Activated CD4-positive, CD25-positive, alpha-beta regulatory T cell treated with anti-CD3 and anti-CD28 coated beads, Interleukin-2, amount 50 U/mL, for 72 hours (primary cell): Measurements from ENCODE around the gene MRGPRF.
"Not testable (repeated sequence)": the region's sequence is repeated elsewhere in the genome, so short reads cannot be mapped to it uniquely, and the experiment has no call there.

Source experiments
- DNase-seq: peaks from one replicate; pipeline ENCODE4 v3.0.0; 2021

MRGPRF gene

DNA sequence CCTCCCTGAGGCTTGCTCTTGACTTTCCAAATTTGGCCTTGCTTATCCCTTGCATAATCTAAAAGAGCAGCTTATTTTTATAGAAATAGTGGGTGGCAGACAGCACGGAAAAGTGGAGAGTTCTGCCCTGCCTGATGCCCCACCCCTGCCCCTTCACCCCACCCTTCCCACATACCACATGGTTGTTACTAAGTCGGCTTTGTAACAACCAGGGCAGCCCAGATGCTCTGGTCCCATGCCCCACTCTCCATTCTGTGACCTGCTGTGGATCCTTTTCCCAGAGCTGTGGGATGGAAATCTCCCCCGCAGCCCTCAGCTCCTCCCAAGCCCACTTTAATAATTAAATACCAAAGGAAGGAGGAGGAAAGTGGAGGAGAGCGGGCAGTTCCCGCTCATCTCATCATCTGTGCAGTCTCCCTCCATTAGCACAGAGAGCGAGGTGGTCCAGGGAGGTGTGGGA, 10.9 kb downstream of the MRGPRF start:
- DNase-seq = no peak

DNA sequence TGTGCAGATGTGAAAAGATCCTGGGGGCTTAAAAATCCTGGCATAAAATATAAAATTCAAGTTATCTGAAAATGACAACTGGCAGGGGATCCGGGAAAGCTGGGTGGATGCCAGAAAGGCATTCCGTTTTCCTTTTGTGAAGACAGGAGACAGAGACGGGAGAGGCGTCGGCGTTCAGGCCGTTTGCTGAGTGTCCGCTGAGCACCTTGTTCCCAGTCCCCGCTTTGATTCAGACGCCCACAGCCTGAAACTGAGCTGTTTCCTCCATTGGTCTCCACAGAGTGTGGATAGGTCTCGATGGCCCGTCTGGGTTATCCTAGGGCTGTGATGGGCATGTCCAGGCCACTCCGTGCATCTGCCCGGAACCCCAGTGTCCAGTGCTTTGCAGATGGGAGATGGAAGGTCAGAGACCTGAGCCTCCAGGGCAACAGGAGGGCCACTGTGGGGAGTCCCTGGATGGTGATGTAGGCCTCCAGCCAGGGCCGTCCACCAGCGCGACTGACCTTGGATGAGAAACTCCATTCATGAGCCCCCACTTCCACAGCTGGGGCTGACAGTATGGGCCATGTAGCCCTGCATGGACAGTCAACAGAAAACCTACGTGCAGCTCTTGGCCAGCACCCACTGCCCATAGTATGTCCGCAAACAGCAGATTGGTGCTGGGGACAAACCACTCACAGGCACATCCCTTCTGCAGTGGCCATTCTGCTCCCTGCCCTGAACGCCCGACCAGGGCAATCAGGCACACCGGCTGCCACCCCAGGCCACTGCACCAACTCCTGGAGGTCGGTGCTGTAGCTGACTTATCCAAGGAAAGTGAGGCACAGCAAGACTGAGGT, 11.6 kb downstream of the MRGPRF start:
- DNase-seq = peak; percentile 21

GRCh38 chr11:69000831-69001242, 12.2 kb downstream of the MRGPRF start:
- no peak for DNase-seq

DNA sequence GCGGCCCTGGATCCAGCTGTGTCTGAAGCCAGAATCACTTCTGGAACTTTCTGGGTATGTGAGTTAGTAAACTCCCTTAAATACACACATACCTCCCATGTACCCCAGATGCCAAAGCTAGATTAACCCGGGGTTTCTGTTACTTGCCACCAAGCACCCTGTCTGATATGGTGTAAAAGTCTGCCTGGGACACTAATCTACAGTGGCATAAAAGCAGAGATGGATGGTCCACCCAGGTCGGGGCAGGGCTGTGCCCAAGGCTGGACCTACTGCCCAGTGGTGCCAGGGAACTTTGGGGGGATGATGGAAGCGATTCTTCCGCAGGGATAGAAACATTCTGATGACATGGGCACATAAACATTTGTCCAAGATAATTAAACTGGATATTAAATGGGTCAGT, 12.7 kb downstream of the MRGPRF start:
- DNase-seq = no peak

- not testable (repeated sequence) for DNase-seq
Measured at GRCh38 chr11:68999748-69000355, 13.2 kb downstream of the MRGPRF start.

GRCh38 chr11:68999093-68999747, 13.8 kb downstream of the MRGPRF start:
- no peak for DNase-seq

- peak; percentile 24 for DNase-seq
Measured at GRCh38 chr11:68998390-68998911, 14.6 kb downstream of the MRGPRF start.

DNA sequence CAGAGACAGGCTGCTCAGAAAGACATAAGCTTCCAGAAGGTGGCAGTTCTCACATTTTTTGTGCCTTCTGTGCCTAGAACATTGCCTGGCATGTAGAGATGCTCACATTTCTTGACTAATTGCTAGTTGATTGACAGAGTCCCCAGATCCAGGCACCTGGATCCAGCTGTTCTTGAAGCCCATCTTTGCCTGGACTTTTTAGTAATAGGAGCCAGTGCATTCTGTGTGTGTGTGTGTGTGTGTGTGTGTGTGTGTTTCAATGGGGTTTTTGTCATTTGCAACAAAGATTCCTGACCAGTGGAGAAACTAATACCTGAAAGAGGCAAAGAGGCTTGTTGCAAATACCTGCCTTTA, 15.1 kb downstream of the MRGPRF start:
- DNase-seq = no peak

DNA sequence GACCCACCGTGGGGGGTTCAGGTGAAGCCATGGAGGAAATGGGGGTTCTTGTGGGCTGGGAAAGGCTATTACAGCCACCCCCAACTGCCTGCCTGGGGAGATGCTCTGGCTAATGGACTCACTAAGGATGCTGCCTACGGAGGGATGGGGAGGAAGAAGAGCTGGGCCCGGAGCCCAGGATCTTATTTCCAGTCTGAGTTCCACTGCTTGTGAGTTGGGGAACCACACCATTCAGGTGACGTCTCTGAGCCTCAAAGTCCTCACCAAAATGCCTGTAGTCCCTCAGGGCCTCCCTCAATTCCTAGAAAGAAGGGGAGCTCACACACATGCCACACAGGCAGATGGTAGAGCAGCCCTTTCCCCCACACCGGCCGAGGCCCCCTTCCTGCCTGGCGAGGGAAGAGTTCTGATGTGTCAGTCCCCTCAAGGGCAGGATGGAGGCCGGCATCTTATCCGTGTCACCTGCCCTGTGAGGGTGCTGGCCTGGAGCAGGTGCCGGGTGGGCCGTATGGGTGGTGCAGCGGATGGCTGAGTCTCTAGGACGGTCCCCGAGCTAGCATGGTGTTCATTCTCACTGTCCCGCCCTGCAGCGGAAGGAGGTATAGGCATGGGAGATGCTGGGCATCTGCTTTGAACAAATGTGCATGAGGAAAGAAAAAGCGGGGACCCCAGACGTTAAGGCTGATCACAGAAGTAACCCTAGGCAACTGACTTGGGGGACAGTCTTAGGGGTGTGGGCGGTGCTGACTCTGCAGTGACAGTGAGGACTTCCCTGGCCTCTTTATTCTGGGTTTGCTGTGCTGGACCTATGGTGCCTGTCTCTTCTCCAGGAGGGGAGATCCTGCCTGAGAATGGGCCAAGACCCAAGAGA, 15.7 kb downstream of the MRGPRF start:
- DNase-seq = no peak

DNA sequence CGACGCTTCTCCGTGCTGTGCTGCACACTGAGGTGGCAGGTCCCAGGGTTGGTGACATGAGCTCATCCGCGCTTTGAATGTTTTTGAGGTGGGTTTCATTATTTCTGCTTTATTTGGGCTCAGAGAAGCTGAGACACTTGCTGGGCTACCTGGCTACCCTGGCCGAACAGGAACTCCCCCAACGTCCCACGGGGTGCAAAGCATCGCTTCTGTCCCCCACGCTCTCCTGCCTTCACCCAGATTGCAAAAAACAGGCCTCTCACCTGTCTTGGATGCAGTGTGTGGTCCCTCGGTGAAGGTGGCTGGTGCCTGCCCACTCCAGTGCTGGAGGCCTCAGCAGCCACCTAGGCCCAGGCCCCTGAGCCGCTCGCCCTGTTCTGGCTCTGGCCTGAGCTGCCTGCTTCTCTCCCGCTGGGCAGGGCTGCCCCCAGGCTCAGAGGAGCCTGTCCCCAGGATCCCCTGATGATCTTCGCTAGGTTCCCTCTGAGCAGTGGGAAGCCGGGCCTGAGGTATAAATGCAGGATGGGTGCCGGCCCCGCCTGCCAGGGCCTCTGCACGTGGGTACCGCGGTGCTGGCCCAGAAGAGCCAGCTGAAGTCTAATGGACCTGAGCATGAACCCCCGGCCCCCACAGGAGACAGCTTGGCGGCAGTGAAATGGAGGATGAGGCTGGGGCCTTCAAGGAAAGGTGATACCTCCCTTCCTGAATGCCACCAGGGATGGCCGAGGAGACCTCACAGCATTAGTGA, 16.5 kb downstream of the MRGPRF start:
- DNase-seq = no peak

- no peak for DNase-seq
Measured at GRCh38 chr11:68994894-68995285, 18.2 kb downstream of the MRGPRF start.

GRCh38 chr11:68994161-68994893, 18.7 kb downstream of the MRGPRF start:
- no peak for DNase-seq

GRCh38 chr11:68993546-68993945, 19.5 kb downstream of the MRGPRF start:
- DNase-seq = no peak

DNA sequence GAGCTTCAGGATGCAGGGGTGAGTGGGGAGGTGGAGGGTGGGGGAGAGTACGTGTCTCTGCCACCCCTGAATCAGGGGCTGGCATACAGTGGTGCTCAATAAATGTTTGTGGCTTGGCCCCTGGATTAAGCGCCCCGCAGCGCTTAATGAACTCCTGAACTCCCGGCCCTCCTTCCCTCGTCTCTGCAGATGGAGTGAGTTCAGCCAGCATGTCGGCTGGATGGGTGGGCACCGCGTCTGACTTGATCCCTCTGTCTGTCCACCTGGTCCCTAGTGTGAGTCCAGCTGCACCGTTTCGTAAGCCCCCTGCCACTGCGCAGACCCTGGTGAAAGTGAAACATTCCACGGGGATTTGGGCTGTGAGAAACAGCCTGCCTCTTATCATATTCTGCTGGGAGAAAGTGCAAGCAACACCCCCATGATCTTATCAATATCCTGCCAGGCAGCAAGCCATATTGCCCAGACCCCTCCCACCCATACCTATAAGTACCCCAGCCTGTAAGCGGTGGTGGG, 20.2 kb downstream of the MRGPRF start:
- no peak for DNase-seq

- DNase-seq = no peak
Measured at GRCh38 chr11:68990995-68991780, 21.9 kb downstream of the MRGPRF start.

GRCh38 chr11:68989936-68990606, 23.0 kb downstream of the MRGPRF start:
- no peak for DNase-seq

DNA sequence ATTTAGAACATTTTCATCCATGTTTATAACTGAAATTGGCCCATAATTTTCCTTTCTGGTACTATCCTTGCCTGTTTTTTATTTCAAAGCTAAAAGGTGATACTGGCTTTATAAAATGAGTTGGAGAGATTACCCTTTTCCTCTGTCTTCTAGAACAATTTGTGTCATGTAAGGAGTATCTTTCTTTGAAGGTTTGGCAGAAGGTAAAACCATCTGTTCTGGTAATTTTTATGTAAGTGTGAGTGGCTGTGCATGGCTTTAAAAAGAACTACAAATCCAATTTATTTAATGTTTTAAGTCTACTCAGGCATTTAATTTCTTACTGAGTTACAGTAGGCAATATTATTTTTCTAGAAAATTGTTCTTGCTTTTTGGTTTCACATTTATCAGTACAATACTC, 24.6 kb downstream of the MRGPRF start:
- no peak for DNase-seq

GRCh38 chr11:68987211-68987610, 25.8 kb downstream of the MRGPRF start:
- DNase-seq = no peak

DNA sequence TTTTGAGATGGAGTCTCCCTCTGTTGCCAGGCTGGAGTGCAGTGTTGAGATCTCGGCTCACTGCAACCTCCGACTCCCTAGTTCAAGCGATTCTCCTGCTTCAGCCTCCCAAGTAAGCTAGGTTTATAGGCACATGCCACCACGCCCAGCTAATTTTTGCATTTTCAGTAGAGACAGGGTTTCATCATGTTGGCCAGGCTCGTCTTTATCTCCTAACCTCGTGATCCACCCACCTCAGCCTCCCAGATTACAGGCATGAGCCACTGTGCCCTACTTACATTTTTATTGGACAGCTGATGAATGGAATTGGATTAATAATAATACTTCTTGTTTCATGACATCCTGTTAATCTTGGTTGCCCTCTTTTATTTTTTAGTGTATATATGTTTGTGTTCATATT, 29.2 kb downstream of the MRGPRF start:
- DNase-seq = no peak

DNA sequence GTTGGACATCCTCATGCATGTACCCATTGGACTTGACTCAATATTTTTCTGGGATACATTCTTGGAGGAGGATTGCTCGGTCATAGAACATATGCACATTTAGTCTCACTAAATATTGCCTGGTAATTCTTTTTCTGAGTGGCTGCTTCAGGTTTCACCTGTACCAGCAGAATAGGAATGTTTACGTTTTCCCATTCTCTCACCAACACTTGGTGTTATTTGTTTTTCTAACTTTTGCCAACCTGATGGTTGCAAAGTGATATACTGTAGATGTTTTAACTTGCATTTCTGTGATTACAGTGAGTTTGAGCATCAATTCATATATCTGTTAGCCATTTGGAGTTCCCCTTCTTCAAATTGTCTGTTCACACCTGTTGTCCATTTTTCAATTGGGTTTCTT, 30.9 kb downstream of the MRGPRF start:
- DNase-seq = no peak
